Middle frontal gyrus (tissue), 1 donor: Measurements from ENCODE around the gene CSH2.
"Not testable (repeated sequence)": the region's sequence is repeated elsewhere in the genome, so short reads cannot be mapped to it uniquely, and the experiment has no call there.

Source experiments
- DNase-seq: peaks from one replicate; pipeline ENCODE4 v3.0.0-alpha.2; 2015; ENCODE audit warnings: low spot score; ENCODE audit errors: extremely low spot score

Gene CSH2

GRCh38 chr17:63855185-63855584 is 18.3 kb downstream of the CSH2 start:
- no peak for DNase-seq

- no peak for DNase-seq
Measured at GRCh38 chr17:63854709-63855108, 18.8 kb downstream of the CSH2 start.

GRCh38 chr17:63853260-63853659 is 20.2 kb downstream of the CSH2 start:
- DNase-seq = no peak

- DNase-seq = no peak
Measured at GRCh38 chr17:63850401-63850800, 23.1 kb downstream of the CSH2 start.

GRCh38 chr17:63848834-63849689 is 24.4 kb downstream of the CSH2 start:
- DNase-seq = peak; percentile 81

GRCh38 chr17:63847525-63848249 is 25.8 kb downstream of the CSH2 start:
- DNase-seq = no peak

- DNase-seq = no peak
Measured at GRCh38 chr17:63845509-63845908, 28.0 kb downstream of the CSH2 start.

- no peak for DNase-seq
Measured at GRCh38 chr17:63843910-63844677, 29.4 kb downstream of the CSH2 start.

- not testable (repeated sequence) for DNase-seq
Measured at GRCh38 chr17:63843387-63843888, 30.0 kb downstream of the CSH2 start.

GRCh38 chr17:63842540-63843386 is 30.7 kb downstream of the CSH2 start, which contains the start of gene SMARCD2:
TSS of gene SMARCD2 (minus strand) at chr17:63842685. CDS start at chr17:63842674, 11 bp downstream.
- DNase-seq = peak; percentile 93

GRCh38 chr17:63842173-63842539 is 31.3 kb downstream of the CSH2 start:
- no peak for DNase-seq

GRCh38 chr17:63841350-63842172 is 31.9 kb downstream of the CSH2 start:
- no peak for DNase-seq

- DNase-seq = no peak
Measured at GRCh38 chr17:63840591-63841349, 32.7 kb downstream of the CSH2 start.

GRCh38 chr17:63838631-63839171 is 34.8 kb downstream of the CSH2 start:
- peak; percentile 60 for DNase-seq

- no peak for DNase-seq
Measured at GRCh38 chr17:63837962-63838600, 35.4 kb downstream of the CSH2 start.

- DNase-seq = no peak
Measured at GRCh38 chr17:63837480-63837879, 36.0 kb downstream of the CSH2 start.

- DNase-seq = no peak
Measured at GRCh38 chr17:63836811-63837210, 36.7 kb downstream of the CSH2 start.

- no peak for DNase-seq
Measured at GRCh38 chr17:63835167-63835720, 38.2 kb downstream of the CSH2 start.
